ENCODE measurements around the gene HES4. TPM values are rescaled to one million over a fixed set of nuclear protein-coding genes. Genes with fewer than 3 reads are reported as not detected.

HES4 gene
- total and polyA plus RNA-seq, 7 donors, result 1.2 to 65.1 (median 25.0) TPM

- no peak for TF ChIP-seq CTCF (IDR thresholded peaks at IDR 0.05)
- TF ChIP-seq POLR2AphosphoS5 (IDR thresholded peaks at IDR 0.05), result no peak
- no peak for TF ChIP-seq EP300 (IDR thresholded peaks at IDR 0.05)
- no peak for TF ChIP-seq POLR2A (IDR thresholded peaks at IDR 0.05)
- intact Hi-C loops (cut with DNase I), result no loop called here
- peaks cover 0 to 40% (median 33%) of the 10 kb centered on the region in 4 donors for H3K4me1 ChIP-seq
- no peaks in the 10 kb centered on the region for H3K36me3 ChIP-seq
- no peaks in the 10 kb centered on the region for H3K9me3 ChIP-seq
- no peak overlapping the region for H3K4me3 ChIP-seq
- no peak for DNase-seq
- H3K27me3 ChIP-seq, result peaks cover 25 to 70% (median 28%) of the 10 kb centered on the region in 3 donors
- 86 to 94% methylated on average over 19 of the region's 19 CpGs for WGBS, 2 donors
- H3K27ac ChIP-seq, result no peak overlapping the region
Observed at GRCh38 chr1:1035291-1035943, 35.5 kb upstream of the HES4 start.

GRCh38 chr1:1034439-1034781, 34.5 kb upstream of the HES4 start:
- H3K27me3 ChIP-seq, result peaks cover 25 to 68% (median 28%) of the 10 kb centered on the region in 3 donors
- H3K4me3 ChIP-seq, result no peak overlapping the region
- WGBS, 2 donors, result 70 to 88% methylated on average over 30 of the region's 30 CpGs
- TF ChIP-seq CTCF (IDR thresholded peaks at IDR 0.05), result no peak
- no peak for TF ChIP-seq POLR2A (IDR thresholded peaks at IDR 0.05)
- TF ChIP-seq EP300 (IDR thresholded peaks at IDR 0.05), result no peak
- TF ChIP-seq POLR2AphosphoS5 (IDR thresholded peaks at IDR 0.05), result no peak
- H3K9me3 ChIP-seq, result no peaks in the 10 kb centered on the region
- H3K4me1 ChIP-seq, result peaks cover 0 to 30% (median 23%) of the 10 kb centered on the region in 4 donors
- H3K36me3 ChIP-seq, result no peaks in the 10 kb centered on the region
- no peak overlapping the region for H3K27ac ChIP-seq
- no peak for DNase-seq
- intact Hi-C loops (cut with DNase I), result no loop called here

- no peak for TF ChIP-seq CTCF (IDR thresholded peaks at IDR 0.05)
- TF ChIP-seq EP300 (IDR thresholded peaks at IDR 0.05), result no peak
- no peak for TF ChIP-seq POLR2AphosphoS5 (IDR thresholded peaks at IDR 0.05)
- TF ChIP-seq POLR2A (IDR thresholded peaks at IDR 0.05), result no peak
- Histone ChIP-seq H3K4me1 (peaks cover 0 to 25% (median 21%) of the 10 kb centered on the region in 4 donors), H3K4me3 (peak overlapping the region in 3 of 4 donors; percentile 35 to 55 (median 54)), H3K9me3 (no peaks in the 10 kb centered on the region), H3K27ac (no peak overlapping the region), H3K27me3 (peaks cover 25 to 63% (median 28%) of the 10 kb centered on the region in 3 donors), H3K36me3 (no peaks in the 10 kb centered on the region)
- no peak for DNase-seq
- intact Hi-C loops (cut with DNase I), result loop anchor here (1.0 to 2.0 kb wide), 2 partner anchors 25 to 30 kb away; no protein-coding TSS in a partner anchor
- WGBS, 2 donors, result 9 to 21% methylated on average over 71 of the region's 71 CpGs
Observed at GRCh38 chr1:1033731-1034438, 34.0 kb upstream of the HES4 start.

- Histone ChIP-seq H3K4me3 (peak overlapping the region in 3 of 4 donors; percentile 35 to 55 (median 54)), H3K27me3 (peaks cover 25 to 56% (median 28%) of the 10 kb centered on the region in 3 donors), H3K27ac (no peak overlapping the region), H3K4me1 (peaks cover 0 to 24% (median 21%) of the 10 kb centered on the region in 4 donors), H3K36me3 (no peaks in the 10 kb centered on the region), H3K9me3 (no peaks in the 10 kb centered on the region)
- WGBS, 2 donors, result 3 to 4% methylated on average over 73 of the region's 73 CpGs
- DNase-seq, result peak; percentile 88
- intact Hi-C loops (cut with DNase I), result loop anchor here (1.0 to 2.0 kb wide), 2 partner anchors 26 to 31 kb away; no protein-coding TSS in a partner anchor
- no peak for TF ChIP-seq POLR2A (IDR thresholded peaks at IDR 0.05)
- peak in 1 of 4 donors; percentile 20 for TF ChIP-seq POLR2AphosphoS5 (IDR thresholded peaks at IDR 0.05)
- peak in 3 of 4 experiments; percentile 51 to 72 (median 53) for TF ChIP-seq CTCF (IDR thresholded peaks at IDR 0.05)
- no peak for TF ChIP-seq EP300 (IDR thresholded peaks at IDR 0.05)
Observed at GRCh38 chr1:1033009-1033587, 33.2 kb upstream of the HES4 start.
